HG03175 (cell line): ENCODE data around the gene TMC3.

Experiments
- ATAC-seq: cut with Tn5 transposase; IDR thresholded peaks from one replicate; pipeline ENCODE4 v1.9.1; 2021; ENCODE audit warnings: mild to moderate bottlenecking, moderate library complexity; ENCODE audit not compliant: unreplicated experiment

TMC3 gene

GRCh38 chr15:81323944-81324881 is 49.8 kb downstream of the TMC3 start, which contains the start of gene STARD5:
STARD5 (minus strand) TSS chr15:81324141; CDS start chr15:81324099, 42 bp downstream.
- peak; percentile 100 for ATAC-seq

- peak; percentile 18 for ATAC-seq
Measured at GRCh38 chr15:81323559-81323943, 50.5 kb downstream of the TMC3 start.

GRCh38 chr15:81322676-81323253 is 51.2 kb downstream of the TMC3 start:
- no peak for ATAC-seq

GRCh38 chr15:81321667-81322066 is 52.3 kb downstream of the TMC3 start:
- no peak for ATAC-seq

GRCh38 chr15:81317642-81318017 is 56.4 kb downstream of the TMC3 start:
- no peak for ATAC-seq

- ATAC-seq = no peak
Measured at GRCh38 chr15:81316267-81316666, 57.7 kb downstream of the TMC3 start.

GRCh38 chr15:81315452-81316175 is 58.4 kb downstream of the TMC3 start:
- no peak for ATAC-seq

GRCh38 chr15:81314378-81314777 is 59.6 kb downstream of the TMC3 start:
- ATAC-seq = no peak

- no peak for ATAC-seq
Measured at GRCh38 chr15:81313686-81314085, 60.3 kb downstream of the TMC3 start.

- no peak for ATAC-seq
Measured at GRCh38 chr15:81312790-81313543, 61.0 kb downstream of the TMC3 start.

- ATAC-seq = peak; percentile 58
Measured at GRCh38 chr15:81311752-81312464, 62.1 kb downstream of the TMC3 start.

GRCh38 chr15:81310480-81310879 is 63.5 kb downstream of the TMC3 start:
- no peak for ATAC-seq

- ATAC-seq = no peak
Measured at GRCh38 chr15:81309647-81310450, 64.2 kb downstream of the TMC3 start.

GRCh38 chr15:81308260-81308659 is 65.8 kb downstream of the TMC3 start:
- no peak for ATAC-seq

GRCh38 chr15:81304226-81304625 is 69.8 kb downstream of the TMC3 start:
- no peak for ATAC-seq

GRCh38 chr15:81303244-81304225 is 70.5 kb downstream of the TMC3 start:
- ATAC-seq = no peak

- ATAC-seq = peak; percentile 35
Measured at GRCh38 chr15:81302701-81303109, 71.3 kb downstream of the TMC3 start.

GRCh38 chr15:81301815-81302399 is 72.1 kb downstream of the TMC3 start:
- peak; percentile 79 for ATAC-seq
